ENCODE measurements around the gene CSNK2A2.

Gene CSNK2A2

DNA sequence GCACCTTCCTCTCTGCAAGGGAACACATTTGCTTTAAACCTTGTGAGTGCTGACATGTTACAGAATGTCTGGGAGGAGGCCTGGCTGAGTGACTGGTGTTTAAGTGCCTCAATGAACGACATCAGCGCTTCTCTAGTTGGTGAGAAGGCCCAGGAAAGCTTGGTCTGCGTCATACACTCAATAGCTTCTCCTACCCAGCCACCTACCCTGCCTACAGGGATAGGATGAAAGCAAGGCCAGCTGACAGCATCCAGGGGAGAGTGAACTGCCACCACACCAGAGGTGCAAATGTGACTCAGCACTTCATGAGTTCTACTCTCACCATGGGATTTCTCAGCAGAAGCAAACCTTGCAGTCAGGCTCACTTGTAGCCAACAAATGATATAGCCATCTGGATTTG lies 37.1 kb downstream of the CSNK2A2 start:
- TF ChIP-seq EZH2 (IDR thresholded peaks at IDR 0.05) (no peak), FOXP2 (optimal IDR thresholded peaks at IDR 0.05; ENCODE audit: control extremely low read depth, extremely low read length, insufficient read depth) (no peak), POLR2AphosphoS5 (IDR thresholded peaks at IDR 0.05; ENCODE audit: borderline replicate concordance, low read depth, low read length) (no peak)
- Histone ChIP-seq H3K4me3 (no peak overlapping the region), H3K9me3 (ENCODE audit: low read depth, low read length) (no peaks in the 10 kb centered on the region), H3K36me3 (ENCODE audit: insufficient read depth, low read length) (peaks cover 38% of the 10 kb centered on the region; the same call in 1 of the 2 replicates), H3K9ac (ENCODE audit: insufficient read length) (no peak overlapping the region), H3K27ac (no peak overlapping the region)
- no peak for DNase-seq (ENCODE audit: low read depth, low spot score)

DNA sequence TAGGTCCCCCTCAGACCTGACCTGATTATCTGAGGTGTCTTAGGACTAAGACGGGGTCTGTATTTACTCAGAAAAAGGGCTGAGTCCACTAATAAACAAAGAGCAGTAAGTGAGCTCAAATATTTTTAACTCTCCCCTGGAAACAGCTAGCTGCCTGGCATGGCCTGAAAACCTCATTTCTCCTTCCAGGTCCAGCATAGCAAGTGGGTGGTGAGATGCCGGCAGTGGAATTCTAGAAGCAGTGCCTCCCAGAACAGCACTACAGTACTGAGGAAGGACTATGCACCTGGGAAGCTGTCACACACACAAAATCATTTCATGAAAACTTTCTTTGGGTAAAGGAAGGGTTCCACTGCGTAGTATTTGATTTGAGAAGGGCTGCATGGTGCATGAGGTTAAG lies 39.2 kb downstream of the CSNK2A2 start:
- TF ChIP-seq POLR2AphosphoS5 (IDR thresholded peaks at IDR 0.05; ENCODE audit: borderline replicate concordance, low read depth, low read length), result no peak
- TF ChIP-seq FOXP2 (optimal IDR thresholded peaks at IDR 0.05; ENCODE audit: control extremely low read depth, extremely low read length, insufficient read depth), result no peak
- no peak for TF ChIP-seq EZH2 (IDR thresholded peaks at IDR 0.05)
- H3K4me3 ChIP-seq, result no peak overlapping the region
- no peak for DNase-seq (ENCODE audit: low read depth, low spot score)
- H3K9ac ChIP-seq (ENCODE audit: insufficient read length), result no peak overlapping the region
- H3K36me3 ChIP-seq (ENCODE audit: insufficient read depth, low read length), result peaks cover 20% of the 10 kb centered on the region; the same call in 1 of the 2 replicates
- H3K9me3 ChIP-seq (ENCODE audit: low read depth, low read length), result no peaks in the 10 kb centered on the region
- H3K27ac ChIP-seq, result no peak overlapping the region

DNA sequence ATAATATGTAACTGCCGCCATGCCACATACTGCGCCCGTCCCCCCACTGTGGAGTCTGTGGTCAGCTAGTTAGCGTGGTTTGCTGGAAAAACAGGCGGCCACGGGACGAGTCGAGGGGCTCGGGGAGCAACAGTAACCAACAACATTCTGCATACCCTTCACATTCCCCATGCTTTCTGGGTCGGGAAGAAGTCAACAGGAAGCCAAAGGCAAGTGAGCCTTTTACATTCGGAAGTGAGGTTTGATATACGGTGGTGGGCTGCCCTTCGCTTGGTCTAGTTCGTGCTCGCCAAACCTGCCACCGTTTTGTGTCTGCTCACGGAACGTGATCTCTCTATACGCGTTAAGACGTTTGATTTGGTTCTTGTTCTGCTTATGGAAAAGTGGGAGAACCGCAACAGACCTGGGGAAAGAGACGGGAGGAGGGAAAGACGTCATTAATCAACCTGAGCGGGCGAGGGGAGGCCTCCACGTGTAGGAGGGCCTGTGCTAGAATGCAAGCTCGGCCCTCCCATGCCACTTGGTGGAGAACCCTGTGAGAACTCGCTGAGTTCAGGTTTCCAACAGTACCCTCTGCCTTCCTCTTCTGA lies 39.9 kb downstream of the CSNK2A2 start:
- TF ChIP-seq EZH2 (IDR thresholded peaks at IDR 0.05) (no peak), POLR2AphosphoS5 (IDR thresholded peaks at IDR 0.05; ENCODE audit: borderline replicate concordance, low read depth, low read length) (no peak), FOXP2 (optimal IDR thresholded peaks at IDR 0.05; ENCODE audit: control extremely low read depth, extremely low read length, insufficient read depth) (no peak)
- Histone ChIP-seq H3K36me3 (ENCODE audit: insufficient read depth, low read length) (peaks cover 14% of the 10 kb centered on the region; the same call in 1 of the 2 replicates), H3K27ac (no peak overlapping the region), H3K4me3 (no peak overlapping the region), H3K9me3 (ENCODE audit: low read depth, low read length) (no peaks in the 10 kb centered on the region), H3K9ac (ENCODE audit: insufficient read length) (no peak overlapping the region)
- no peak for DNase-seq (ENCODE audit: low read depth, low spot score)

DNA sequence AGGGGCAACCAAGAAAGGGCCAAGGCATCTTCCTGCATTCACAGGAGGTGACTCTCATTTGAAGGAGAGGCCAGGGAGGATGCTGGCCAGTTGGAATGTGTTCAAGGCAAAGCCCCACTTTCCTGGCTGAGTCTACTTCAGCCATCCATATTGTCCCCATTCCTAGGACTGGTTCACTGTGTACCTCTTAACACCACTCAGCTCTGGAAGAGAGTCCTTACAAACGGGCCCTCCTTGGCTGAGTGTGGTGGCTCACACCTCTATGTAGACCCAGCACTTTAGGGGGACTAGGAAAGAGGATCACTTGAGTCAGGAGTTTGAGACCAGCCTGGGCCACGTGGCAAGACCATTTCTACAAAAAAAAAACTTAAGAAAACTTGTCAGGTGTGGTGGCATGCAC lies 40.7 kb downstream of the CSNK2A2 start:
- H3K4me3 ChIP-seq, result no peak overlapping the region

DNA sequence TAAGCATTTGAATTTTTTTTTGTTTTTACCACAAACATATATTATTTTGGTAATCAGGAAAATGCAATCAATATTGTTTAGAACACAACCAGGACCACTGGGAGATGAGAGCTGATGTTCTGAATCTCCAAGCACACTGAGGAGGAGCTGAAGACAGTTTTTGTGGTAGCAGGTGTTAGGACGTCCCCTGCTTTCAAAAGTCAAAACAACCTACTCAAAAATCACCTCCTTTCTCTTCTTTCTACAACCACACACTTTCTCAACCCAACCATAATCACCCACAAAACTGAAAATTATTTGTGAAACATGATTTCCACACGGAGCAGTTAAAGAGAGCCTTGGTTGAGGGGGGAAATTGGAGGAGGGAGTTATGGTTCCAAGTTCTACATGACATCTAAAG lies 42.1 kb downstream of the CSNK2A2 start:
- H3K27ac ChIP-seq, result no peak overlapping the region
- DNase-seq (ENCODE audit: low read depth, low spot score), result no peak
- no peaks in the 10 kb centered on the region; the same call in 1 of the 2 replicates for H3K36me3 ChIP-seq (ENCODE audit: insufficient read depth, low read length)
- no peak overlapping the region for H3K9ac ChIP-seq (ENCODE audit: insufficient read length)
- TF ChIP-seq POLR2AphosphoS5 (IDR thresholded peaks at IDR 0.05; ENCODE audit: borderline replicate concordance, low read depth, low read length), result no peak
- no peak for TF ChIP-seq FOXP2 (optimal IDR thresholded peaks at IDR 0.05; ENCODE audit: control extremely low read depth, extremely low read length, insufficient read depth)
- TF ChIP-seq EZH2 (IDR thresholded peaks at IDR 0.05), result no peak
- H3K4me3 ChIP-seq, result no peak overlapping the region
- H3K9me3 ChIP-seq (ENCODE audit: low read depth, low read length), result no peaks in the 10 kb centered on the region

More for the DNA sequence above, 40.7 kb downstream of the CSNK2A2 start:
- no peak for DNase-seq (ENCODE audit: low read depth, low spot score)
- Histone ChIP-seq H3K9me3 (ENCODE audit: low read depth, low read length) (no peaks in the 10 kb centered on the region), H3K36me3 (ENCODE audit: insufficient read depth, low read length) (peaks cover 8% of the 10 kb centered on the region; the same call in 1 of the 2 replicates), H3K9ac (ENCODE audit: insufficient read length) (no peak overlapping the region), H3K27ac (no peak overlapping the region)
- TF ChIP-seq FOXP2 (optimal IDR thresholded peaks at IDR 0.05; ENCODE audit: control extremely low read depth, extremely low read length, insufficient read depth) (no peak), EZH2 (IDR thresholded peaks at IDR 0.05) (no peak), POLR2AphosphoS5 (IDR thresholded peaks at IDR 0.05; ENCODE audit: borderline replicate concordance, low read depth, low read length) (no peak)

DNA sequence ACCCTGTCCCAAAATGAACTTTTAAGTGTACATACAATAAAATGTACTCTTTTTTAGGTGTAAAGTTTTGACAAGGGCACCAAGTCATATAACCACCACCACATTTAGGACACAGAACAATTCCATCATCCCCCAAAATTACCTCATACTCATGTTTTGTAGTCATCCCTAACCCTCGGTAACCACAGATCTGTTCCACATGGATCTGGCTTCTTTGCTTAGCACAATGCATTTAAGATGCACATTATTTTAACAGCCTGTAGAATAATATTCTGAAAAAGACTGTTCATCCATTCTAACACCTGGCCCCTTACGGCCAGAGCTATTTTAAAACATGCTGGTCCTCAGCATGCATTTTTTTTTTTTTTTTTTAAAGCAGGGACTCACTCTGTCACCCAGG lies 43.6 kb downstream of the CSNK2A2 start:
- no peak for DNase-seq (ENCODE audit: low read depth, low spot score)
- TF ChIP-seq POLR2AphosphoS5 (IDR thresholded peaks at IDR 0.05; ENCODE audit: borderline replicate concordance, low read depth, low read length) (no peak), EZH2 (IDR thresholded peaks at IDR 0.05) (no peak), FOXP2 (optimal IDR thresholded peaks at IDR 0.05; ENCODE audit: control extremely low read depth, extremely low read length, insufficient read depth) (no peak)
- Histone ChIP-seq H3K9ac (ENCODE audit: insufficient read length) (no peak overlapping the region), H3K9me3 (ENCODE audit: low read depth, low read length) (no peaks in the 10 kb centered on the region), H3K36me3 (ENCODE audit: insufficient read depth, low read length) (no peaks in the 10 kb centered on the region), H3K4me3 (no peak overlapping the region), H3K27ac (no peak overlapping the region)

DNA sequence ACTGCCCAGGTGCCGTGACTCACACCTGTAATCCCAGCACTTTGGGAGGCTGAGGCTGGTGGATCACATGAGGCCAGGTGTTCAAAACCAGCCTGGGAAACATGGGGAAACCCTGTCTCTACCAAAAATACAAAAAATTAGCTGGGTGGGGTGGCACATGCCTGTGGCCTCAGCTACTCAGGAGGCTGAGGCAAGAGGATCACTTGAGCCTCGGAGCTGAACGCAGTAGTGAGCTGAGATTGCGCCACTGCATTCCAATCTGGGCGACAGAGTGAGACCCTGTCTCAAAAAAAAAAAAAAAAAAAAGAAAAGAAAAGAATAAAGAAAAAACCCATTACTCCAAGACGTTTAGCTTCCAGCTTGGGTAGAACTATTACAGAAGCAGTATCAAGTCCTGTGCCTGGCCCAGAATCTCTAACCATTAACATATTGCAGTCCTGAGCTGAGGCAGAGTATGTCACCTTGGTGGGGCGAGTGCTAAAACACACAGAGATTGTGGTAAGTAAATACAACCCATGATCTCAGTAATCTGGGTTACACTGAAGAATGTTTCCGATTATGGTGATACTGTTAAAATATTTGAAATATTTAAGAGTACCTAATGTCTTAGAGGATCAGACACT lies 45.5 kb downstream of the CSNK2A2 start:
- Histone ChIP-seq H3K36me3 (ENCODE audit: insufficient read depth, low read length) (no peaks in the 10 kb centered on the region), H3K9me3 (ENCODE audit: low read depth, low read length) (no peaks in the 10 kb centered on the region), H3K9ac (ENCODE audit: insufficient read length) (no peak overlapping the region), H3K27ac (no peak overlapping the region), H3K4me3 (no peak overlapping the region)
- TF ChIP-seq EZH2 (IDR thresholded peaks at IDR 0.05), result no peak
- TF ChIP-seq POLR2AphosphoS5 (IDR thresholded peaks at IDR 0.05; ENCODE audit: borderline replicate concordance, low read depth, low read length), result no peak
- no peak for TF ChIP-seq FOXP2 (optimal IDR thresholded peaks at IDR 0.05; ENCODE audit: control extremely low read depth, extremely low read length, insufficient read depth)
- DNase-seq (ENCODE audit: low read depth, low spot score), result no peak

DNA sequence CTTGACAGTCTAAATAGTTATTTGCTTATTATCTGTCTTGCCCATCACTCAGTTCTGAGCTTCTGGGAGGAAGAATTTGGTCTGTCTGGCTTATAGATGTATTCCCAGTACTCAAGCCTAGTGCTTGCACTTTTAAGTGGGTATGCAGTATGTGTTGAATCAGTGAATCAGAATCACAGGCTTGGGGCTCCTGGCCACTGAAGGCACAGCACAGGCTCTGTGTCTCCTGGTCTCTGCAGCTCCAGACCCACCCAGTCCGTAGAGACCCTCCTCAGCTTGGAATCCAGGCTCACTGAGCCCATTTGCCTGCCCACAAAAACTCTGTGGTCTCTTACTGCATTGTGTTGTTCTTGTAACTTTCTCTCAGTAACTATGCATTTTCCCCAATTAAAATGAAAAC lies 49.4 kb downstream of the CSNK2A2 start:
- TF ChIP-seq POLR2AphosphoS5 (IDR thresholded peaks at IDR 0.05; ENCODE audit: borderline replicate concordance, low read depth, low read length) (no peak), FOXP2 (optimal IDR thresholded peaks at IDR 0.05; ENCODE audit: control extremely low read depth, extremely low read length, insufficient read depth) (no peak), EZH2 (IDR thresholded peaks at IDR 0.05) (no peak)
- H3K9me3 ChIP-seq (ENCODE audit: low read depth, low read length), result no peaks in the 10 kb centered on the region
- no peak for DNase-seq (ENCODE audit: low read depth, low spot score)
- no peak overlapping the region for H3K9ac ChIP-seq (ENCODE audit: insufficient read length)
- H3K36me3 ChIP-seq (ENCODE audit: insufficient read depth, low read length), result no peaks in the 10 kb centered on the region
- H3K27ac ChIP-seq, result no peak overlapping the region
- H3K4me3 ChIP-seq, result no peak overlapping the region
